ENCODE results near the gene ZMYM4.
"Not testable (repeated sequence)": the region's sequence is repeated elsewhere in the genome, so short reads cannot be mapped to it uniquely, and the experiment has no call there.

The ZMYM4 gene

GRCh38 chr1:35229587-35230360 is 38.7 kb upstream of the ZMYM4 start:
- no peak overlapping the region for H3K4me3 ChIP-seq (ENCODE audit: low read depth, low read length)
- no peak for TF ChIP-seq CTCF (IDR thresholded peaks at IDR 0.05; ENCODE audit: insufficient read depth, low read depth, low read length, missing control alignments)
- peak; percentile 44 for DNase-seq (ENCODE audit: low read depth)

- no peak overlapping the region for H3K4me3 ChIP-seq (ENCODE audit: low read depth, low read length)
Measured at GRCh38 chr1:35231287-35231686, 37.2 kb upstream of the ZMYM4 start.

GRCh38 chr1:35236772-35237171 is 31.7 kb upstream of the ZMYM4 start:
- H3K4me3 ChIP-seq (ENCODE audit: low read depth, low read length); DNase-seq (ENCODE audit: low read depth): not testable (repeated sequence)

More at GRCh38 chr1:35231287-35231686, 37.2 kb upstream of the ZMYM4 start:
- no peak for TF ChIP-seq CTCF (IDR thresholded peaks at IDR 0.05; ENCODE audit: insufficient read depth, low read depth, low read length, missing control alignments)
- DNase-seq (ENCODE audit: low read depth) = no peak

GRCh38 chr1:35243691-35244090 is 24.8 kb upstream of the ZMYM4 start:
- H3K4me3 ChIP-seq (ENCODE audit: low read depth, low read length) = no peak overlapping the region
- no peak for TF ChIP-seq CTCF (IDR thresholded peaks at IDR 0.05; ENCODE audit: insufficient read depth, low read depth, low read length, missing control alignments)
- no peak for DNase-seq (ENCODE audit: low read depth)

GRCh38 chr1:35247256-35247655 is 21.3 kb upstream of the ZMYM4 start:
- no peak for DNase-seq (ENCODE audit: low read depth)
- TF ChIP-seq CTCF (IDR thresholded peaks at IDR 0.05; ENCODE audit: insufficient read depth, low read depth, low read length, missing control alignments) = no peak
- no peak overlapping the region for H3K4me3 ChIP-seq (ENCODE audit: low read depth, low read length)

GRCh38 chr1:35253941-35254340 is 14.6 kb upstream of the ZMYM4 start:
- no peak for TF ChIP-seq CTCF (IDR thresholded peaks at IDR 0.05; ENCODE audit: insufficient read depth, low read depth, low read length, missing control alignments)
- H3K4me3 ChIP-seq (ENCODE audit: low read depth, low read length) = no peak overlapping the region
- no peak for DNase-seq (ENCODE audit: low read depth)

- H3K4me3 ChIP-seq (ENCODE audit: low read depth, low read length) = no peak overlapping the region
- TF ChIP-seq CTCF (IDR thresholded peaks at IDR 0.05; ENCODE audit: insufficient read depth, low read depth, low read length, missing control alignments) = no peak
- DNase-seq (ENCODE audit: low read depth) = no peak
Measured at GRCh38 chr1:35255276-35255675, 13.2 kb upstream of the ZMYM4 start.
